HepG2 (cell line): ENCODE results near the gene ZFYVE28. TPM values are rescaled to one million over a fixed set of nuclear protein-coding genes. Genes with fewer than 3 reads are reported as not detected.

Source experiments
- CEBPB ChIP-seq: IDR thresholded peaks from 2 replicates; pipeline ENCODE4 v1.6.1; 2011; ENCODE audit warnings: low read depth, low read length, improper control_type of control experiment, borderline replicate concordance
- DNMT1 ChIP-seq: sonication (generic); formaldehyde crosslinking; IDR thresholded peaks from 2 replicates; pipeline ENCODE4 v1.5.1; 2020; ENCODE audit warnings: mild to moderate bottlenecking, missing genetic modification reagents
- GATAD1 ChIP-seq: IDR thresholded peaks from 2 replicates; pipeline ENCODE4 v1.6.1; 2016; ENCODE audit warnings: missing genetic modification reagents, missing compliant biosample characterization
- HNF4G ChIP-seq, 2 experiments: sonication (generic) in 1 of 2; formaldehyde crosslinking in 1 of 2; IDR thresholded peaks; 2 replicates each; pipeline versions ENCODE4 v1.4.0 to v1.6.1; 2011 to 2020; ENCODE audit warnings: borderline replicate concordance in 2 of 2, low read depth in 2 of 2, mild to moderate bottlenecking in 2 of 2, low read length in 1 of 2, missing genetic modification reagents in 1 of 2, moderate library complexity in 1 of 2
- KDM1A ChIP-seq: IDR thresholded peaks from 2 replicates; pipeline ENCODE4 v1.6.1; 2016; ENCODE audit warnings: missing compliant biosample characterization
- NFIB ChIP-seq: sonication (generic); formaldehyde crosslinking; IDR thresholded peaks from 2 replicates; pipeline ENCODE4 v1.9.0; 2021; ENCODE audit warnings: missing genetic modification reagents, mild to moderate bottlenecking, borderline replicate concordance
- PAWR ChIP-seq: sonication (generic); formaldehyde crosslinking; IDR thresholded peaks from 2 replicates; pipeline ENCODE4 v1.4.0; 2020; ENCODE audit warnings: missing genetic modification reagents, mild to moderate bottlenecking, borderline replicate concordance
- SIN3B ChIP-seq: fragments of 150-350 bp; IDR thresholded peaks from 2 replicates; pipeline ENCODE4 v1.6.1; 2014; ENCODE audit warnings: low read length
- TARDBP ChIP-seq: sonication (generic); formaldehyde crosslinking; IDR thresholded peaks from 2 replicates; pipeline ENCODE4 v1.8.0; 2022; ENCODE audit warnings: mild to moderate bottlenecking, missing genetic modification reagents
- ZBTB8A ChIP-seq: sonication (generic); formaldehyde crosslinking; IDR thresholded peaks from 2 replicates; pipeline ENCODE4 v1.4.0; 2020; ENCODE audit warnings: mild to moderate bottlenecking, low read depth, missing genetic modification reagents, borderline replicate concordance
- ZFP37 ChIP-seq: sonication (generic); formaldehyde crosslinking; IDR thresholded peaks from 2 replicates; pipeline ENCODE4 v1.4.0; 2020; ENCODE audit warnings: missing genetic modification reagents, borderline replicate concordance
- ZNF124 ChIP-seq: sonication (generic); formaldehyde crosslinking; IDR thresholded peaks from 2 replicates; pipeline ENCODE4 v1.4.0; 2020; ENCODE audit warnings: missing genetic modification reagents
- ZNF260 ChIP-seq: sonication (generic); formaldehyde crosslinking; IDR thresholded peaks from 2 replicates; pipeline ENCODE4 v1.4.0; 2020; ENCODE audit warnings: missing genetic modification reagents, low read depth, mild to moderate bottlenecking, borderline replicate concordance
- ZNF549 ChIP-seq: sonication (generic); formaldehyde crosslinking; IDR thresholded peaks from 2 replicates; pipeline ENCODE4 v1.5.0; 2020; ENCODE audit warnings: missing genetic modification reagents
- ZNF556 ChIP-seq: sonication (generic); formaldehyde crosslinking; IDR thresholded peaks from 2 replicates; pipeline ENCODE4 v1.4.0; 2020; ENCODE audit warnings: mild to moderate bottlenecking, missing genetic modification reagents, borderline replicate concordance
- ZNF670 ChIP-seq: sonication (generic); formaldehyde crosslinking; IDR thresholded peaks from 2 replicates; pipeline ENCODE4 v1.8.0; 2022; ENCODE audit warnings: mild to moderate bottlenecking, missing genetic modification reagents, borderline replicate concordance
- ZNF724P ChIP-seq: sonication (generic); formaldehyde crosslinking; IDR thresholded peaks from 2 replicates; pipeline ENCODE4 v1.8.0; 2022; ENCODE audit warnings: missing genetic modification reagents, borderline replicate concordance
- ZNF768 ChIP-seq: sonication (generic); formaldehyde crosslinking; IDR thresholded peaks from 2 replicates; pipeline ENCODE4 v1.4.0; 2020; ENCODE audit warnings: missing genetic modification reagents
- ZNF83 ChIP-seq: sonication (generic); formaldehyde crosslinking; IDR thresholded peaks from 2 replicates; pipeline ENCODE4 v1.4.0; 2020; ENCODE audit warnings: missing genetic modification reagents, mild to moderate bottlenecking, borderline replicate concordance
- polyA plus RNA-seq, 8 experiments: library from polyadenylated mRNA; depleted of rRNA in 3 of 8; stranded (reverse) in 7 of 8; unstranded in 1 of 8; fragments of >200 nt; fragmentation: Illumina TruSeq in 4 of 8; extraction: Trizol in 4 of 8; gene quantifications; 2 replicates each; pipeline versions ENCODE4 v1.2.1 to v1.2.3, GENCODE V29; 2011 to 2016; ENCODE audit warnings: low read depth in 4 of 8, missing spikeins in 1 of 8, mixed read lengths in 1 of 8; ENCODE audit not compliant: insufficient read depth in 1 of 8
- total RNA-seq, 5 experiments: library from RNA; depleted of rRNA; stranded (reverse); fragments of >200 nt; fragmentation: Illumina TruSeq; extraction: Trizol; gene quantifications; 2 replicates each; pipeline ENCODE4 v1.2.3, GENCODE V29; 2016; ENCODE audit warnings: low read depth in 1 of 5
- TF ChIP-seq, protein P1 (sequence below): sonication (generic); formaldehyde crosslinking; IDR thresholded peaks from 2 replicates; pipeline ENCODE4 v1.4.0; 2020; ENCODE audit warnings: missing genetic modification reagents, low read depth, mild to moderate bottlenecking, borderline replicate concordance
- TF ChIP-seq, protein P2 (sequence below): conservative IDR thresholded peaks from 2 replicates; pipeline ENCODE4 v1.6.1; 2018; ENCODE audit warnings: missing genetic modification reagents
- TF ChIP-seq, protein P3 (sequence below): sonication (generic); formaldehyde crosslinking; IDR thresholded peaks from 2 replicates; pipeline ENCODE4 v1.5.0; 2020; ENCODE audit warnings: missing genetic modification reagents
- TF ChIP-seq, protein P4 (sequence below): sonication (generic); formaldehyde crosslinking; IDR thresholded peaks from 2 replicates; pipeline ENCODE4 v1.8.0; 2022; ENCODE audit warnings: mild to moderate bottlenecking, missing genetic modification reagents, moderate library complexity
- TF ChIP-seq, protein P5 (sequence below): sonication (generic); formaldehyde crosslinking; IDR thresholded peaks from 2 replicates; pipeline ENCODE4 v1.4.0; 2020; ENCODE audit warnings: low read depth, mild to moderate bottlenecking, missing genetic modification reagents

Gene ZFYVE28
- total and polyA plus RNA-seq, 2 of the 13 experiments (the other 11 are each of a cell fraction or from before 2014, with no cell fraction given), result 0.12 to 0.22 TPM

DNA sequence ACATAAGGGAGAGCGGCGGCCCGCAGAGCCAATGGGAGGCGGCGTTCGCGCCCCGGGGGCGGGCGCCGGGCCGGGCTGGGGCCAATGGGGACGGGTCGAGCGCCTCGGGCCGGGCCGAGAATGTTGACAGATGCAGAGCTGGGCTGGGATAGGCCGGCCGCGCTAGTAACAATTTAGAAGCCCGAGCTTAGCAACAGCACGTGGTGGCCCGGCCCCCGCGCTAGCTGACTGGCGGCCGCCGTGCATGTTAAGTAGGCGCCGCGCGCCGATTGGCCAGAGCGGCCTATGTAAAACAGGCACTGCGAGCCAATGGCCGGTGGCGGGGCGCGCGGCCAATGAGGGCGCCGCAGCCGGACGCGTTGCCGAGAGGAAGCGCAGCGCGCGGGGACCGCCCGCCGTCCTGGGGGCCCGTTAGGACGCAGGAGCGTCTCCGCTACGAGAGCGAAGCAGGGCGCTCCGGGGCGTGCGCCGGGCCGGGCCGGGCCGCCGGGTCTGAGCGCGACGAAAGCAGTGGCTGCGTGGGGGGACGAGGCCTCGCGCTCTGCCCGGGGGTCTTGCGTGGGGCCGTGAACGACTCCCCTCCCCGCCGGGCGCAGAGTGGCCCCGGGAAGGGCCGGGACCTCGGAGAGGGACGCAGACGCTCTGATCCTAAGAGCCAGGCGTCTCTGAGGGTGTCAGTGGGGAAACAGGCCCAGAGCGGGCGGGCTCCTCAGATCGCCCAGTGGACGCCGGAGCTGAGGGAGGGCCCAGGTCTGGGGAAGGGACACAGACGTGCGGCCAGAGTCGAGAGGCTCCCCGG, 156.1 kb downstream of the ZFYVE28 start (continued):
- TF ChIP-seq ZNF549 (CRISPR knock-in tag), result no peak
- no peak for TF ChIP-seq ZNF260 (CRISPR knock-in tag)
- TF ChIP-seq ZNF556 (CRISPR knock-in tag), result peak; percentile 62
- peak; percentile 67; the same call in 1 of the 2 replicates for TF ChIP-seq ZNF768 (CRISPR knock-in tag)
- no peak for TF ChIP-seq PAWR (CRISPR knock-in tag)
- TF ChIP-seq GATAD1, result peak; percentile 50; the same call in 1 of the 2 replicates
- TF ChIP-seq ZFP37 (CRISPR knock-in tag), result no peak
- peak; percentile 49; the same call in 1 of the 2 replicates for TF ChIP-seq ZNF724P
- TF ChIP-seq SIN3B, result no peak
- TF ChIP-seq CEBPB, result no peak
- no peak for TF ChIP-seq HNF4G (IDR thresholded peaks at IDR 0.05; ENCODE audit: borderline replicate concordance, low read depth, low read length)
- TF ChIP-seq HNF4G (CRISPR knock-in tag; IDR thresholded peaks at IDR 0.05; ENCODE audit: borderline replicate concordance, low read depth), result no peak
- TF ChIP-seq, protein P1, sequence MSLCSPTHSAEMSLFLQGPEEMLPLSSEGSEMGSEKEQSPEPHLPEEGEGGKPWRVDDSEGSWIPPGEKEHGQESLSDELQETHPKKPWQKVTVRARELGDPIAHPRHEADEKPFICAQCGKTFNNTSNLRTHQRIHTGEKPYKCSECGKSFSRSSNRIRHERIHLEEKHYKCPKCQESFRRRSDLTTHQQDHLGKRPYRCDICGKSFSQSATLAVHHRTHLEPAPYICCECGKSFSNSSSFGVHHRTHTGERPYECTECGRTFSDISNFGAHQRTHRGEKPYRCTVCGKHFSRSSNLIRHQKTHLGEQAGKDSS, result no peak
- TF ChIP-seq, protein P2, sequence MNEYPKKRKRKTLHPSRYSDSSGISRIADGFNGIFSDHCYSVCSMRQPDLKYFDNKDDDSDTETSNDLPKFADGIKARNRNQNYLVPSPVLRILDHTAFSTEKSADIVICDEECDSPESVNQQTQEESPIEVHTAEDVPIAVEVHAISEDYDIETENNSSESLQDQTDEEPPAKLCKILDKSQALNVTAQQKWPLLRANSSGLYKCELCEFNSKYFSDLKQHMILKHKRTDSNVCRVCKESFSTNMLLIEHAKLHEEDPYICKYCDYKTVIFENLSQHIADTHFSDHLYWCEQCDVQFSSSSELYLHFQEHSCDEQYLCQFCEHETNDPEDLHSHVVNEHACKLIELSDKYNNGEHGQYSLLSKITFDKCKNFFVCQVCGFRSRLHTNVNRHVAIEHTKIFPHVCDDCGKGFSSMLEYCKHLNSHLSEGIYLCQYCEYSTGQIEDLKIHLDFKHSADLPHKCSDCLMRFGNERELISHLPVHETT, result peak; percentile 32; the same call in 1 of the 2 replicates
- no peak for TF ChIP-seq ZNF670 (CRISPR knock-in tag)
- TF ChIP-seq ZNF124, result no peak
- TF ChIP-seq NFIB (CRISPR knock-in tag), result no peak
- TF ChIP-seq ZBTB8A (CRISPR knock-in tag), result peak; percentile 75; the same call in 1 of the 2 replicates
- TF ChIP-seq ZNF83 (CRISPR knock-in tag), result no peak
- TF ChIP-seq TARDBP, result peak; percentile 71; the same call in 1 of the 2 replicates
- TF ChIP-seq KDM1A (CRISPR knock-in tag), result no peak
- TF ChIP-seq, protein P3, sequence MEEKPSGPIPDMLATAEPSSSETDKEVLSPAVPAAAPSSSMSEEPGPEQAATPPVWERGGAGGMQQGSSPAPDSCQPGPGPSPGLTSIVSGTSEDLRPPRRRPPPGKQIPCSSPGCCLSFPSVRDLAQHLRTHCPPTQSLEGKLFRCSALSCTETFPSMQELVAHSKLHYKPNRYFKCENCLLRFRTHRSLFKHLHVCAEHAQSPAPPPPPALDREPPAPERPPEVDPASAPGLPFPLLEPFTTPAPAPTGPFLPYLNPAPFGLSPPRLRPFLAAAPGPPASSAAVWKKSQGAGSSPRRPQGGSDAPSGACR, result no peak
- 0 out of 2 replicates have a peak, but pooled peaks have one; percentile 43 for TF ChIP-seq DNMT1 (CRISPR knock-in tag)
- TF ChIP-seq, protein P4, sequence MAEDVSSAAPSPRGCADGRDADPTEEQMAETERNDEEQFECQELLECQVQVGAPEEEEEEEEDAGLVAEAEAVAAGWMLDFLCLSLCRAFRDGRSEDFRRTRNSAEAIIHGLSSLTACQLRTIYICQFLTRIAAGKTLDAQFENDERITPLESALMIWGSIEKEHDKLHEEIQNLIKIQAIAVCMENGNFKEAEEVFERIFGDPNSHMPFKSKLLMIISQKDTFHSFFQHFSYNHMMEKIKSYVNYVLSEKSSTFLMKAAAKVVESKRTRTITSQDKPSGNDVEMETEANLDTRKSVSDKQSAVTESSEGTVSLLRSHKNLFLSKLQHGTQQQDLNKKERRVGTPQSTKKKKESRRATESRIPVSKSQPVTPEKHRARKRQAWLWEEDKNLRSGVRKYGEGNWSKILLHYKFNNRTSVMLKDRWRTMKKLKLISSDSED (CRISPR knock-in tag), result 0 out of 2 replicates have a peak, but pooled peaks have one; percentile 78
- TF ChIP-seq, protein P5, sequence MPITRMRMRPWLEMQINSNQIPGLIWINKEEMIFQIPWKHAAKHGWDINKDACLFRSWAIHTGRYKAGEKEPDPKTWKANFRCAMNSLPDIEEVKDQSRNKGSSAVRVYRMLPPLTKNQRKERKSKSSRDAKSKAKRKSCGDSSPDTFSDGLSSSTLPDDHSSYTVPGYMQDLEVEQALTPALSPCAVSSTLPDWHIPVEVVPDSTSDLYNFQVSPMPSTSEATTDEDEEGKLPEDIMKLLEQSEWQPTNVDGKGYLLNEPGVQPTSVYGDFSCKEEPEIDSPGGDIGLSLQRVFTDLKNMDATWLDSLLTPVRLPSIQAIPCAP, result no peak
